Stimulated activated CD4-positive, alpha-beta T cell treated with anti-CD3 and anti-CD28 coated beads, Interleukin-4, amount 100 ng/mL, for 48 hours (primary cell): ENCODE data around the gene AMY1B.
"Not testable (repeated sequence)": the region's sequence is repeated elsewhere in the genome, so short reads cannot be mapped to it uniquely, and the experiment has no call there.

Experiments used
- DNase-seq, 2 donors: peaks; one replicate each; pipeline ENCODE4 v3.0.0-alpha.2; 2020; ENCODE audit warnings: low read depth in 2 of 2

Gene AMY1B

DNA sequence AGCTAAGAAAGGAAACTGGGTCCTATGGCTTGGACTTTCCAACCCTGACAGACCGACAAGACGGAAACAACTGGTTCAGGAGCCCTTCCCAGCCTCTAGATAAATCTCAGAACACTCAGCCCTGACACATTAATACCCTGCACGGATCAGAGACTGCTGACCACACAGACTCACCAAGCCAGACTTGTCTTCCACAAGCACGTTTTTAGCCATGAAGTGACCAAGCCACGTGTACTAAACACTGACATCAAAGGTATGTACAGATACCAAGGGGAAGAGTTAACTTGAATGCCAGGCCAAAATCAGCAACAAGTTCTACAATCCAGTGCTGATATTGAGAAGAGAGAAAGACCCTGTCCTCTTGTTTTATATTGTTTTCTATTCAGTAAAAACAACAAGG, at the start of gene AMY1B:
AMY1B (minus strand) TSS at position 101 of the 400 bp plus-strand sequence. CDS start 571 bp downstream, outside the sequence.
- not testable (repeated sequence) for DNase-seq

DNA sequence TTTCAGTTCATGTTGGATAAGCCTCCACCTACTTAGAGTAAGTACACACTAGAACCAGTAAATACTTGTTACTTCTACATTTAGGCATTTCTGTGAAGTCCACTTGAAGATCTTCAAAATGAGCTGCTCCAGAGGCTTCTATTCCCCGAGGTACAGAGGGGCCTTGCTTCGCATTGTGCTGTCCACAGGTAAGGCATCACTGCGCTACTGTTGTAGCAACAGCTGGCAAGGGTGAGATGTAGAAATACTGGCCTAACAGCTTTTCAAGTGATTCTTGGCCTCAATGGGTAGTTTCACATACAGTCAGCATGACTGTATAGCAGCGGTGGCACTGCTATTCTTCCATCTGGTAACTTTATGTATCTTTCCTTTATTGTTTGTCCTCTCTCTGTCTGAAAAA, 49.0 kb upstream of the AMY1B start:
- DNase-seq = not testable (repeated sequence)

DNA sequence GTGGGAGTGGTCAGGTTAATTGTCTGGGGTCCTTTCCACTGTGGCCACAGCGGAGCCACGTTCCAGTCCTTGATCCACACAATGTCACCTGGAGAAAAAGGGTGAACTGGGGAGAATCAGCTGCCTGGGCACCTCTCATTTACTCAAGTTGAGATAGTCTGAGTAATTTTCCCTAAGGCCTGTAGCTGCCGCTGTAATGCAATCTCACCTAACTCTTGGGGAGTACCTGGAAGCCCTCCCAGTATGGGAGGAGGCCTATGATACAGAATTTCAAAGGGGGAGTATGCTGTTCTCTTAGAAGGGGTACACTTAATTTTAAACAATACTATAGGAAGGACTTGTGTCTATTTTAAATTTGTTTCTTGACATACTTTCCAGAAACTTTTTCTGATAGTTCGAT, 48.4 kb upstream of the AMY1B start:
- not testable (repeated sequence) for DNase-seq

DNA sequence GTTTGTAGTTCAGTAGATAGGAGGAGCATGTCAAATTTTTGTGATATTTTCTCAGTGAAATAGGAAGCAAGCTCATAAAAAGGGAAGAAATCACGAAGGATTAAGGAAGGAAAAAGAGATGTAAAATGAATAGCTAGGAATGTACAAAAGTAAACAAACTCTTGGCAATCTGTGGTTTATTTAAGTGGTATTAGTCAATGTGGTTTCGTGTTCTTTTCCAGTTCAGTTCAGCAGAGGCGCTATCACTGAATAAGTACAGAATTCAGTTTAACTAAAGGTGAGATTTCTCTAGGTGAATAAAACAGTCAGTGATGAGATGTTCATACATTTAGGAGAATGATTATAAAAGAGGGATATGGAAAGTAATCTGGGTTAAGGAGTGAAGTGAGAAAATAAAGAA, 42.0 kb upstream of the AMY1B start:
- not testable (repeated sequence) for DNase-seq

DNA sequence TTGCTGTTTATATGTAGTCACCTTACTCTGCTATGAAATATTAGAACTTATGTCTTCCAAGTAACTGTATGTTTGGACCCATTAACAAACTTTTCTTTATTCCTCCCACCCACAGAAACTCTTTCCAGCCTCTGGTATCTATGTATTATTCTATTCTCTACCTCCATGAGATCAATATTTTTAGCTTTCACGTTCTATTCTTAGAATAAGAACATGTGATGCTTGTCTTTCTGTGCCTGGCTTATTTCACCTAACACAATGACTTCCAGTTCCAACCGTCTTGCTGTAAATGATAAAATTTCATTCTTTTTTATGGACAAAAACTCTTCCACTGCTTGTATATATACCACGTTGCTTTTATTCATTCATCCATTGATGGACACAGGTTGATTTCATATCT, 39.3 kb upstream of the AMY1B start:
- not testable (repeated sequence) for DNase-seq

DNA sequence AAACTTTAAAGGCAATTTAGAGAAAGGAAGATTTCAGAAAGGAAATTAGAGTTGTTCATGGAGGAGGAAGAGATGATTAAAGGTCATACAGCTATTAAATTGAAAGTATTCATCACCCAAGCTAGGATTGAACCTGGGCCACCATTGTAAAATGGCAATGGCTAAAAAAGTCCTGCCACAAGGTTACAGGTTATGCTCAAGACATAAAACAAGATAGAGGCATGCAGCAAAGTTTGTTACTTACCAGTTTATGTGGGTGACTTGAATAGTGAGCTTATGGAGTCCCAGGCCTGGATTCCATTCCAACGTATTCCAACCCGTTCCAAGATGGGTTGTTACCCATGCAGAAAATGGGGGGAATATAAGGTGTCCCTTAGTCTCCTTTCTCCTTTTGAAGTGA, 25.5 kb upstream of the AMY1B start:
- not testable (repeated sequence) for DNase-seq

DNA sequence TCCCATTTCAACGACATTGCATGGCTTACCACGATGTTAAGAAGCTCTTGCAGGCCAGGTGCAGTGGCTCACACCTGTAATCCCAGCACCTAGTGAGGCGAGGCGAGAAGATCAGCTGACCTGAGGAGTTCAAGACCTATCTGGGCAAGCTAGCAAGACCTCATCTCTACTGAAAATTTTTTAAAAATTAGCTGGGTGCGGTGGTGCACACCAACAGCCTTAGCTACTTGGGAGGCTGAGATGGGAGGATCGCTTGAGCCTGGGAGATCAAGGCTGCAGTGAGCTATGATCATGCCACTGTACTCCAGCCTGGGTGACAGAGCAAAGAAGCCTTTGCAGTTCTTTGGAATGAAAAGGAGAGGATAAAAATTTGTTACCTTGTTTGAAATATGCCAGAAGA, 21.4 kb upstream of the AMY1B start:
- not testable (repeated sequence) for DNase-seq

DNA sequence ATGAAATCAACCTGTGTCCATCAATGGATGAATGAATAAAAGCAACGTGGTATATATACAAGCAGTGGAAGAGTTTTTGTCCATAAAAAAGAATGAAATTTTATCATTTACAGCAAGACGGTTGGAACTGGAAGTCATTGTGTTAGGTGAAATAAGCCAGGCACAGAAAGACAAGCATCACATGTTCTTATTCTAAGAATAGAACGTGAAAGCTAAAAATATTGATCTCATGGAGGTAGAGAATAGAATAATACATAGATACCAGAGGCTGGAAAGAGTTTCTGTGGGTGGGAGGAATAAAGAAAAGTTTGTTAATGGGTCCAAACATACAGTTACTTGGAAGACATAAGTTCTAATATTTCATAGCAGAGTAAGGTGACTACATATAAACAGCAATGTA, 14.4 kb upstream of the AMY1B start:
- DNase-seq = not testable (repeated sequence)

DNA sequence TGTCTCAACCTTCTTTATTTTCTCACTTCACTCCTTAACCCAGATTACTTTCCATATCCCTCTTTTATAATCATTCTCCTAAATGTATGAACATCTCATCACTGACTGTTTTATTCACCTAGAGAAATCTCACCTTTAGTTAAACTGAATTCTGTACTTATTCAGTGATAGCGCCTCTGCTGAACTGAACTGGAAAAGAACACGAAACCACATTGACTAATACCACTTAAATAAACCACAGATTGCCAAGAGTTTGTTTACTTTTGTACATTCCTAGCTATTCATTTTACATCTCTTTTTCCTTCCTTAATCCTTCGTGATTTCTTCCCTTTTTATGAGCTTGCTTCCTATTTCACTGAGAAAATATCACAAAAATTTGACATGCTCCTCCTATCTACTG, 11.7 kb upstream of the AMY1B start:
- not testable (repeated sequence) for DNase-seq

DNA sequence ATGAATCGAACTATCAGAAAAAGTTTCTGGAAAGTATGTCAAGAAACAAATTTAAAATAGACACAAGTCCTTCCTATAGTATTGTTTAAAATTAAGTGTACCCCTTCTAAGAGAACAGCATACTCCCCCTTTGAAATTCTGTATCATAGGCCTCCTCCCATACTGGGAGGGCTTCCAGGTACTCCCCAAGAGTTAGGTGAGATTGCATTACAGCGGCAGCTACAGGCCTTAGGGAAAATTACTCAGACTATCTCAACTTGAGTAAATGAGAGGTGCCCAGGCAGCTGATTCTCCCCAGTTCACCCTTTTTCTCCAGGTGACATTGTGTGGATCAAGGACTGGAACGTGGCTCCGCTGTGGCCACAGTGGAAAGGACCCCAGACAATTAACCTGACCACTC, 5.2 kb upstream of the AMY1B start:
- not testable (repeated sequence) for DNase-seq

DNA sequence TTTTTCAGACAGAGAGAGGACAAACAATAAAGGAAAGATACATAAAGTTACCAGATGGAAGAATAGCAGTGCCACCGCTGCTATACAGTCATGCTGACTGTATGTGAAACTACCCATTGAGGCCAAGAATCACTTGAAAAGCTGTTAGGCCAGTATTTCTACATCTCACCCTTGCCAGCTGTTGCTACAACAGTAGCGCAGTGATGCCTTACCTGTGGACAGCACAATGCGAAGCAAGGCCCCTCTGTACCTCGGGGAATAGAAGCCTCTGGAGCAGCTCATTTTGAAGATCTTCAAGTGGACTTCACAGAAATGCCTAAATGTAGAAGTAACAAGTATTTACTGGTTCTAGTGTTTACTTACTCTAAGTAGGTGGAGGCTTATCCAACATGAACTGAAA, 4.7 kb upstream of the AMY1B start:
- not testable (repeated sequence) for DNase-seq

DNA sequence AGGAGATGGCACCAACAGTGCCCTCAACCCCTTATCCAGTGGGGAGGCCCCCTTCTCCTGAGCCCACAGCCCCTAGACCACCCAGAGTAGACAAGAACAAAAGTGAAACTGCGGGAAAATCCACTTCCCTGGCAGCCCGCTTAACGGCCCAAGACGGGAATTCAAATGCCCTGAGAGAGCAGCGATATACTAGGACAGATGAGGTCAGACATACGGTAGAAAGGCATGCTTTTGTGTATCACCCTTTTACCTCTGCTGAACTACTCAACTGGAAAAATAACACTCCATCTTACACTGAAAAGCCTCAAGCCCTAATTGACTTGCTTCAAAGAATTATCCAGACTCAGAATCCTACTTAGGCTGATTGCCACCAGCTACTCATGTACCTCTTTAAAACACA, 1.4 kb upstream of the AMY1B start:
- not testable (repeated sequence) for DNase-seq

DNA sequence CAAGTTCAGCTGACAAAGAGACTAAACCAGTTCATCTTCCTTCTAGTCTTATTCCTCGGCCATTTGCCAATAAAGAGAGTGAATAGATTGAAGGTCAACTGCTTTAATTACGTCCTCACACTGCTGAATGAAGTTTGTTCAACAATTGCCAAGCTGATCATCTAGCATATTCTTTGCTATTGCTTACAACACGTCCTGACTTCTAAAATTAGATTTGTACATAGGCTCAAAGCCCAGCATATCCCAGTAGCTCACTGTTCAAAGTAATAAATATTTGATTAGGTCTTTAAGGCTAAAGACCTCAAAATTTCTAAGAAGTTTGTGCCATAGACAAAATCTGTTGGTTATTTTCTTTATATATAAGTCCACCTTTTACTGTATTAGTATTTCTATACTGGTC, 19.7 kb downstream of the AMY1B start:
- DNase-seq = not testable (repeated sequence)

DNA sequence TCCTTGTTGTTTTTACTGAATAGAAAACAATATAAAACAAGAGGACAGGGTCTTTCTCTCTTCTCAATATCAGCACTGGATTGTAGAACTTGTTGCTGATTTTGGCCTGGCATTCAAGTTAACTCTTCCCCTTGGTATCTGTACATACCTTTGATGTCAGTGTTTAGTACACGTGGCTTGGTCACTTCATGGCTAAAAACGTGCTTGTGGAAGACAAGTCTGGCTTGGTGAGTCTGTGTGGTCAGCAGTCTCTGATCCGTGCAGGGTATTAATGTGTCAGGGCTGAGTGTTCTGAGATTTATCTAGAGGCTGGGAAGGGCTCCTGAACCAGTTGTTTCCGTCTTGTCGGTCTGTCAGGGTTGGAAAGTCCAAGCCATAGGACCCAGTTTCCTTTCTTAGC, 40.5 kb downstream of the AMY1B start, which contains the start of gene AMY1A:
AMY1A (plus strand) TSS at position 301 of the 400 bp plus-strand sequence. CDS start 571 bp downstream, outside the sequence.
- DNase-seq = not testable (repeated sequence)

DNA sequence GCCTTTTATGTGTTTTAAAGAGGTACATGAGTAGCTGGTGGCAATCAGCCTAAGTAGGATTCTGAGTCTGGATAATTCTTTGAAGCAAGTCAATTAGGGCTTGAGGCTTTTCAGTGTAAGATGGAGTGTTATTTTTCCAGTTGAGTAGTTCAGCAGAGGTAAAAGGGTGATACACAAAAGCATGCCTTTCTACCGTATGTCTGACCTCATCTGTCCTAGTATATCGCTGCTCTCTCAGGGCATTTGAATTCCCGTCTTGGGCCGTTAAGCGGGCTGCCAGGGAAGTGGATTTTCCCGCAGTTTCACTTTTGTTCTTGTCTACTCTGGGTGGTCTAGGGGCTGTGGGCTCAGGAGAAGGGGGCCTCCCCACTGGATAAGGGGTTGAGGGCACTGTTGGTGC, 41.9 kb downstream of the AMY1B start:
- not testable (repeated sequence) for DNase-seq

DNA sequence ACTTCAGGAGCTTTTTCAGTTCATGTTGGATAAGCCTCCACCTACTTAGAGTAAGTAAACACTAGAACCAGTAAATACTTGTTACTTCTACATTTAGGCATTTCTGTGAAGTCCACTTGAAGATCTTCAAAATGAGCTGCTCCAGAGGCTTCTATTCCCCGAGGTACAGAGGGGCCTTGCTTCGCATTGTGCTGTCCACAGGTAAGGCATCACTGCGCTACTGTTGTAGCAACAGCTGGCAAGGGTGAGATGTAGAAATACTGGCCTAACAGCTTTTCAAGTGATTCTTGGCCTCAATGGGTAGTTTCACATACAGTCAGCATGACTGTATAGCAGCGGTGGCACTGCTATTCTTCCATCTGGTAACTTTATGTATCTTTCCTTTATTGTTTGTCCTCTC, 45.1 kb downstream of the AMY1B start:
- DNase-seq = not testable (repeated sequence)

DNA sequence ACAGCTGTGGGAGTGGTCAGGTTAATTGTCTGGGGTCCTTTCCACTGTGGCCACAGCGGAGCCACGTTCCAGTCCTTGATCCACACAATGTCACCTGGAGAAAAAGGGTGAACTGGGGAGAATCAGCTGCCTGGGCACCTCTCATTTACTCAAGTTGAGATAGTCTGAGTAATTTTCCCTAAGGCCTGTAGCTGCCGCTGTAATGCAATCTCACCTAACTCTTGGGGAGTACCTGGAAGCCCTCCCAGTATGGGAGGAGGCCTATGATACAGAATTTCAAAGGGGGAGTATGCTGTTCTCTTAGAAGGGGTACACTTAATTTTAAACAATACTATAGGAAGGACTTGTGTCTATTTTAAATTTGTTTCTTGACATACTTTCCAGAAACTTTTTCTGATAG, 45.7 kb downstream of the AMY1B start:
- DNase-seq = not testable (repeated sequence)

DNA sequence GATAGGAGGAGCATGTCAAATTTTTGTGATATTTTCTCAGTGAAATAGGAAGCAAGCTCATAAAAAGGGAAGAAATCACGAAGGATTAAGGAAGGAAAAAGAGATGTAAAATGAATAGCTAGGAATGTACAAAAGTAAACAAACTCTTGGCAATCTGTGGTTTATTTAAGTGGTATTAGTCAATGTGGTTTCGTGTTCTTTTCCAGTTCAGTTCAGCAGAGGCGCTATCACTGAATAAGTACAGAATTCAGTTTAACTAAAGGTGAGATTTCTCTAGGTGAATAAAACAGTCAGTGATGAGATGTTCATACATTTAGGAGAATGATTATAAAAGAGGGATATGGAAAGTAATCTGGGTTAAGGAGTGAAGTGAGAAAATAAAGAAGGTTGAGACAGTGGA, 52.1 kb downstream of the AMY1B start:
- not testable (repeated sequence) for DNase-seq

DNA sequence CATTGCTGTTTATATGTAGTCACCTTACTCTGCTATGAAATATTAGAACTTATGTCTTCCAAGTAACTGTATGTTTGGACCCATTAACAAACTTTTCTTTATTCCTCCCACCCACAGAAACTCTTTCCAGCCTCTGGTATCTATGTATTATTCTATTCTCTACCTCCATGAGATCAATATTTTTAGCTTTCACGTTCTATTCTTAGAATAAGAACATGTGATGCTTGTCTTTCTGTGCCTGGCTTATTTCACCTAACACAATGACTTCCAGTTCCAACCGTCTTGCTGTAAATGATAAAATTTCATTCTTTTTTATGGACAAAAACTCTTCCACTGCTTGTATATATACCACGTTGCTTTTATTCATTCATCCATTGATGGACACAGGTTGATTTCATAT, 54.8 kb downstream of the AMY1B start:
- DNase-seq = not testable (repeated sequence)
